ENCODE results near the gene FCN2.

- TF ChIP-seq CHD2 (IDR thresholded peaks at IDR 0.05; ENCODE audit: low read length, partially characterized antibody) (peak; percentile 45), POLR2AphosphoS2 (conservative IDR thresholded peaks at IDR 0.05; ENCODE audit: low read length) (no peak), SREBF2 (IDR thresholded peaks at IDR 0.05) (no peak), CTCF (IDR thresholded peaks at IDR 0.05) (no peak), CBX2 (IDR thresholded peaks at IDR 0.05; ENCODE audit: borderline replicate concordance, low read depth) (no peak), EP300 (IDR thresholded peaks at IDR 0.05) (no peak), HMGXB4 (CRISPR knock-in tag; IDR thresholded peaks at IDR 0.05; ENCODE audit: borderline replicate concordance) (no peak)
These were observed 8.0 kb upstream of the FCN2 start for GRCh38 chr9:134872482-134873231.

All from A549 (cell line).